NT2/D1 (cell line): Measurements from ENCODE around the gene CUL9.

Experiments used
- DNase-seq: peaks from one replicate; pipeline ENCODE4 v3.0.0-alpha.2; 2011; ENCODE audit warnings: low read depth, low spot score
- H3K27me3 ChIP-seq: 2 replicates; pipeline ENCODE4 v1.6.0; 2011; ENCODE audit warnings: mild to moderate bottlenecking; ENCODE audit not compliant: insufficient read length, insufficient read depth
- H3K36me3 ChIP-seq: 2 replicates; pipeline ENCODE4 v1.6.1; 2011; ENCODE audit warnings: mild to moderate bottlenecking, low read length, mixed read lengths; ENCODE audit not compliant: insufficient read depth, insufficient read length
- H3K4me1 ChIP-seq: 2 replicates; pipeline ENCODE4 v1.5.1; 2011; ENCODE audit not compliant: insufficient read depth, insufficient read length
- H3K4me3 ChIP-seq: 2 replicates; pipeline ENCODE4 v1.5.1; 2011; ENCODE audit warnings: low read depth; ENCODE audit not compliant: insufficient read length
- H3K9ac ChIP-seq: 2 replicates; pipeline ENCODE4 v1.6.0; 2011; ENCODE audit warnings: low read depth; ENCODE audit not compliant: insufficient read length
- H3K9me3 ChIP-seq: 2 replicates; pipeline ENCODE4 v1.5.1; 2011; ENCODE audit warnings: mild to moderate bottlenecking, low read length; ENCODE audit not compliant: insufficient read depth
- SUZ12 ChIP-seq: IDR thresholded peaks from 2 replicates; pipeline ENCODE4 v1.6.1; 2011; ENCODE audit not compliant: insufficient read length, insufficient read depth; ENCODE audit errors: extremely low read depth
- YY1 ChIP-seq: IDR thresholded peaks from 2 replicates; pipeline ENCODE4 v1.6.1; 2011; ENCODE audit not compliant: insufficient read length, insufficient read depth
- ZNF274 ChIP-seq: IDR thresholded peaks from 2 replicates; pipeline ENCODE4 v1.6.1; 2011; ENCODE audit warnings: mild to moderate bottlenecking, low read depth, low read length

The CUL9 gene

GRCh38 chr6:43189776-43190304 lies 7.8 kb downstream of the CUL9 start:
- H3K36me3 ChIP-seq = peaks cover 26% of the 10 kb centered on the region
- no peaks in the 10 kb centered on the region for H3K9me3 ChIP-seq
- TF ChIP-seq SUZ12 = no peak
- TF ChIP-seq YY1 = no peak
- no peak for TF ChIP-seq ZNF274
- no peaks in the 10 kb centered on the region for H3K4me1 ChIP-seq
- DNase-seq = no peak
- no peak overlapping the region for H3K4me3 ChIP-seq
- H3K9ac ChIP-seq = no peak overlapping the region
- no peaks in the 10 kb centered on the region for H3K27me3 ChIP-seq

- H3K27me3 ChIP-seq = no peaks in the 10 kb centered on the region
- DNase-seq = no peak
- no peaks in the 10 kb centered on the region for H3K9me3 ChIP-seq
- no peak for TF ChIP-seq SUZ12
- no peak for TF ChIP-seq YY1
- no peak for TF ChIP-seq ZNF274
- H3K4me3 ChIP-seq = no peak overlapping the region
- peaks cover 8% of the 10 kb centered on the region for H3K36me3 ChIP-seq
- H3K4me1 ChIP-seq = no peaks in the 10 kb centered on the region
- H3K9ac ChIP-seq = no peak overlapping the region
Measured at GRCh38 chr6:43192911-43193310, 10.9 kb downstream of the CUL9 start.

- Histone ChIP-seq H3K4me3 (no peak overlapping the region), H3K9me3 (no peaks in the 10 kb centered on the region), H3K27me3 (no peaks in the 10 kb centered on the region), H3K36me3 (peaks cover 7% of the 10 kb centered on the region), H3K4me1 (no peaks in the 10 kb centered on the region), H3K9ac (no peak overlapping the region)
- TF ChIP-seq ZNF274 = no peak
- no peak for TF ChIP-seq SUZ12
- TF ChIP-seq YY1 = no peak
- no peak for DNase-seq
Measured at GRCh38 chr6:43193929-43194328, 11.9 kb downstream of the CUL9 start.

- no peaks in the 10 kb centered on the region for H3K27me3 ChIP-seq
- no peak for DNase-seq
- H3K9ac ChIP-seq = no peak overlapping the region
- TF ChIP-seq ZNF274 (no peak), SUZ12 (no peak)
- H3K36me3 ChIP-seq = peaks cover 11% of the 10 kb centered on the region
- H3K9me3 ChIP-seq = no peaks in the 10 kb centered on the region
- no peak overlapping the region for H3K4me3 ChIP-seq
- no peaks in the 10 kb centered on the region for H3K4me1 ChIP-seq
Measured at GRCh38 chr6:43196337-43196736, 14.3 kb downstream of the CUL9 start.

- Histone ChIP-seq H3K27me3 (no peaks in the 10 kb centered on the region), H3K9me3 (no peaks in the 10 kb centered on the region), H3K9ac (no peak overlapping the region), H3K4me1 (peaks cover 8% of the 10 kb centered on the region), H3K4me3 (no peak overlapping the region), H3K36me3 (peaks cover 8% of the 10 kb centered on the region)
- no peak for DNase-seq
- TF ChIP-seq ZNF274 (no peak), SUZ12 (no peak)
Measured at GRCh38 chr6:43199912-43200311, 17.9 kb downstream of the CUL9 start.

- Histone ChIP-seq H3K36me3 (peaks cover 5% of the 10 kb centered on the region), H3K9ac (no peak overlapping the region), H3K4me3 (no peak overlapping the region)
Measured at GRCh38 chr6:43200541-43200940, 18.5 kb downstream of the CUL9 start.

GRCh38 chr6:43202451-43202850 lies 20.5 kb downstream of the CUL9 start:
- TF ChIP-seq SUZ12 = no peak
- no peak for TF ChIP-seq ZNF274
- TF ChIP-seq YY1 = no peak
- Histone ChIP-seq H3K4me3 (no peak overlapping the region), H3K4me1 (peaks cover 8% of the 10 kb centered on the region), H3K27me3 (no peaks in the 10 kb centered on the region), H3K9me3 (no peaks in the 10 kb centered on the region), H3K9ac (no peak overlapping the region), H3K36me3 (peaks cover 4% of the 10 kb centered on the region)
- no peak for DNase-seq

More at GRCh38 chr6:43200541-43200940, 18.5 kb downstream of the CUL9 start:
- no peak for DNase-seq
- TF ChIP-seq YY1 = no peak
- no peak for TF ChIP-seq SUZ12
- TF ChIP-seq ZNF274 = no peak
- Histone ChIP-seq H3K9me3 (no peaks in the 10 kb centered on the region), H3K27me3 (no peaks in the 10 kb centered on the region), H3K4me1 (peaks cover 8% of the 10 kb centered on the region)

GRCh38 chr6:43203029-43203717 lies 21.2 kb downstream of the CUL9 start:
- TF ChIP-seq ZNF274 = no peak
- no peak for TF ChIP-seq SUZ12
- no peak for TF ChIP-seq YY1
- Histone ChIP-seq H3K36me3 (peaks cover 4% of the 10 kb centered on the region), H3K4me3 (no peak overlapping the region), H3K9me3 (no peaks in the 10 kb centered on the region), H3K27me3 (no peaks in the 10 kb centered on the region), H3K9ac (no peak overlapping the region), H3K4me1 (peaks cover 8% of the 10 kb centered on the region)
- DNase-seq = no peak
